ENCODE results near the gene EMX2.
"Not testable (repeated sequence)": the region's sequence is repeated elsewhere in the genome, so short reads cannot be mapped to it uniquely, and the experiment has no call there.

The EMX2 gene

GRCh38 chr10:117542706-117543224 lies at the start of gene EMX2:
Gene EMX2, plus strand, starts transcription at chr10:117542746. Its CDS starts 522 bp downstream, at chr10:117543268.
- DNase-seq (ENCODE audit: insufficient read length, low spot score) (no peak), FAIRE-seq (no peak)

DNA sequence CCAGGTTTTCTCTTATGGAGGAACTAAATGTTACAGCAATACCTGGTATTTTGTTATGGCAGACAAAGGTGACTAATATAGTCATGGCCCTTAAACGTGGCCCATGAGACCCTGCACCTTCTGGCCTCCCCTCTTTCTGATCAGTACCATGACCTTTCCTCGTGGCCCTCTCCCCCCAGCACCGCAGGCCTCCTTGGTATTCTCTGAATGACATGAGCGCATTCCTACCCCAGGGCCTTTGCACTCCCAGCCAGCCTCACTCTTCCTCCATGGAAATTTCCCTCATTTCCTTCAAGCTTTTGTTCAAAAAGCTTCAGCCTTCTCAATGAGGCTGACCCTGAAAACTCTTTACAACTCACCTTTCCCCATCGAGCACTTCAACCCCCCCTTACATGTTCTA lies 46.5 kb upstream of the EMX2 start:
- FAIRE-seq (no peak), DNase-seq (ENCODE audit: insufficient read length, low spot score) (no peak)

DNA sequence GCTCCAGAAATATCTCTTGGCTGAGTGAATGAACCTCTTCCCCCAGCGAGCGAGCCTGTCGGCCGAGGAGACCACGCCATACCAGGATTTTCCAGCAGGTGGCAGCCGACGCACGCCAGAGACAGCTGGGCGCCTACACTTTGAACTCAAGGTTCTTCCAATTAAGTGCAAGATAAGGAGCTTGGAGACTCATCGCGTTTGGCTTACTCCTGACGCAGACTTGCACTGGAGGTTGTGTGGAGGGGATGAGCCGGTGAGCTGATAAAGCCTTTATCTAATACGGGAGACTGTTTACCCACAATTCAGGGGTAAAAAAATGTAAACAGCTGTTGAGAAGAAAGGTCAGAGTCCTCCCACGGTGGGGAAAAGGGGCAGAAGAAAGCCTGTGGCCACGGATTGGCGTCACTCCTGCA lies 45.9 kb upstream of the EMX2 start:
- FAIRE-seq (no peak), DNase-seq (ENCODE audit: insufficient read length, low spot score) (peak; percentile 55)

DNA sequence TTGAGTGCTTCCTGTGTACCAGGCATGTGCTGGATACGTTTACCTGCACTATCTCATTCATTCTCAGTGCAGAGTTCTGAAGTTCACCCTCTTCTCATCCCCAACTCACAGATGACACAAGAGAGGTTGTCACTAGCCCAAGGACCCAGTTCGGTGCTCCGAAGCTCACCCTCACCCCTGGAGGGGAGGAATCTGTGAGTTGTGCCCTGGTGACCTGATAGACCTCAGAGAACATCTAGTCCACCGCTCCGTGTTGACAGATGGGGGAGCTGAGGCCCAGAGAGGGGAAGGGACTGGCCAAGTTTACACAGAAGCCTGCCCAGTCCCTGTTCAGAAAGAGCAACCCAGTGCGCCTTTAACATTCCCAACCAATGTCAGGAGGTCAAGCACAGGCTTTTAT lies 44.8 kb upstream of the EMX2 start:
- FAIRE-seq (no peak), DNase-seq (ENCODE audit: insufficient read length, low spot score) (no peak)

DNA sequence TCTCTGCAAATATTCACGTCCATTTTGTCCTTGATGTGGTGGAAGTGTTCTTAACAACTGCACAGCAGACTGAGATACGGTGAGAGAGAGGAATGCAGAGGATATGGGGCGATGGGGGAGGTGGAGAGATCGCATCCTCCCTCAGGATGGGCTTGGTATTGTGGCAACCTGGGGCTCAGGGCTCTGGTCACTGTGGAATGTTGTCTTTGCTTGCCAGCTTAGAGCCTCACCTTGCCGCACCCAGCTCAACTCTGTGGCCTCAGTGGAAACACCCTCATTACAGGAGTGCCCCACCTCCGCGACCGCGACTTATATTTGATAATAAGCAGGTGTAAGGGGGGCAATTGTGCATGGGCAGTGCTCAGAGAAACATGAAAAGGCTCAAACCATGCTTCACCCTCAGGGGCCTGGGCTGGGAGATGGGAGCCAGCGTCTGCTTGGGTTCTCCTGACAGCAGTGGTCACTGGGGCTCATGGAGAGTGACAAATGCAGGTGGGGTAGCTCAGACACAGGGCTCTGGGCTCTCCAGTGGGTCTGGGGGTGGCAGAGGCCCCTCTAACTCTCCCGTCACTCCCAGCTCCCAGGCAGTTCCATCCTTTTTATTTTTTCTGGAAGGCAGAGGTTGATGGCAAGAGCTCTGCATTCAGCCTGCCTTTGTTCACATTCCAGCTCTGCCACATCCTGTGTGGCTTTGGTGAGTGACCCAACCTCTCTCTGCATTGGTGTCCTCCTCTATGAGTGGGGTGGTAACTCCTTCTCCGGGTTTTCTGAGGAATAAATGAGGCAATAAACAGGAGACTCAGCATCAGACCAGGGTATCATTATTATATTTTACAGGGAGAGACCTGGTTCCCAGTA lies 43.1 kb upstream of the EMX2 start:
- FAIRE-seq (no peak), DNase-seq (ENCODE audit: insufficient read length, low spot score) (no peak)

- DNase-seq (ENCODE audit: insufficient read length, low spot score) (no peak), FAIRE-seq (no peak)
Observed at GRCh38 chr10:117500456-117500855, 42.1 kb upstream of the EMX2 start.

- DNase-seq (ENCODE audit: insufficient read length, low spot score): no peak
- no peak for FAIRE-seq
Observed at GRCh38 chr10:117501460-117502035, 41.0 kb upstream of the EMX2 start.

DNA sequence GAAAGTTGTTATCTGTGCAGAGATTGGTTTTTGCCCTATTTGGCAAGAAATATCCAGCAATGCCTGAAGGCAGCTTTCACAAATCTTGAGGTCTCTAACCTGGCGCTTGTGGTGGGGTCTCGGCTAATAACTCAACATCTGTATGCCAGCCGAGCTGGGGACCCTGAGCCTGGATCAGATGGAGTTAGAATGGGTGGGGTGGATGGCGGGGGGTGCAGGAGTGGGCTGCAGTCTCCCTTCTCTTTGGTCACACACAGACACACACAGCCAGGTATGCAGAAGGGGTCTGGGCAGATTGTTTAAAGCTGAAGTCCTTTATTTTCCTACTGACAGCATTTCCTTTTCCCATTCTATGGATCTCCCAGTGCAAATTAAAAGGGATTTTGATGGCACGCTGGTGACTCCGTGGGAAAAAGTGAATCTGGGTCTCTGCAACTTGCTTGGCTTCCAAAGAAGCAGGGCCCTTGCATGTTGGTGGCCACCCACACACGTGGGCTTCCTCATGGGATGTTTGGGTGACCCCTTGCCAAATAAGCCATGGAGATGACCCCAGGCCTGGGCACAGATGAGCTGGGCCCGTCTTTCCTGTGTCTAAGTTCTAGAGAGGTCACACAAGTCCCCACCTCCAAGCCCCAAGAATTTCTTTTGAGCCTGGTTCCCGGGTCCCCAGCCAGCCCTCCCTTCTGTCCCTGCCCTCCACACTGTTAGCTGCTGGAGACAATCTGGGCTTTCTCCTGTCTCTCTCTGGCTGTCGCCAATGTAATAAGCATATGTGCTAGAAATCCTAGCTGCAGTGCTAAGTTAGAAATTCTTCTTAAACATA lies 39.9 kb upstream of the EMX2 start:
- FAIRE-seq (no peak), DNase-seq (ENCODE audit: insufficient read length, low spot score) (no peak)

DNA sequence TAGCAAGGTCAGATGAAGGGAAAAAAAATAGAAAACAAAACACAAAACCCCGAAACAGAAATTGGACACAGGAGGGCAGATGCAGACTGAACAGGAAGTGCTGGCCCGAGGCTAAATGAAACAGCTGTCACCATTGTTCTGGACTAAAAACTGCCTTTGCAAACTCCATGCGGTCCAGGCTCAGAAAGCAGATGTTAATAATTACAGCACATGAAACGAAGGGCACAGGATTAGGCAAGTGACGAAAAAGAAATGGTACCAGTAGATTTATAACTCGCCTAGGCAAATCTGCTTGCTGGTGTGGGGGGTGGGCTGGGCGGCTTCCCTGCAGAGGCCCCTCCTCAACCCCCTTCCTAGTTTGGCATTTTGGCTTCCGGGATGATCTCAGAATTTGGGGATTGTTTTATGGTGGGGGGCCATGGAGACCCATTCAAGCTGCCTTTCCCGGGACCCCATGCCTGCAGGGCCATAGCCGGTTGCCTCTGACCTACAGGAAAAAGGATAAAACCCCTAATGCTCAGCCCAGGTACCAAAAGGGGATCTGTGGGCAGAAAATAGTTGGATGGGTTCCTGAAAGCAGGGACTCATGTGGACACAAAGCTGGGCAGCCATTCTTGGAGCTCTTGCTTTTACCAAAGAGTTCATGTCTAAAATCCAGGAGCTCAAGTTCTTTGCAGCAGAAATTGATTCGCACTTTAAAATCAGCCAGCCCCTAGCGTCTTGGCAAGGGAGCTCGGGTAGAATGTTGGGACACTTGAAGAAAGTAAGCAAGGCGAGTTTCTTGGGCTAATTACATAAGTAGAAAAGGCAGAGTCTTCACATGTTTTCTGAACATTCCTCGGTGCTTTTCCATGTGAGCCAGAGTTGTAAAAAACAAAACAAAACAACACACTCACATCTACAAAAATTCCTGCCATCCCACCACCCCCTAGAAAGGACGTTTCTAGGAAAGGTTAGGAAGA lies 39.0 kb upstream of the EMX2 start:
- FAIRE-seq (no peak), DNase-seq (ENCODE audit: insufficient read length, low spot score) (no peak)

- no peak for FAIRE-seq
- DNase-seq (ENCODE audit: insufficient read length, low spot score): no peak
Observed at GRCh38 chr10:117504562-117504961, 38.0 kb upstream of the EMX2 start.

- not testable (repeated sequence) for FAIRE-seq; DNase-seq (ENCODE audit: insufficient read length, low spot score)
Observed at GRCh38 chr10:117507081-117507480, 35.5 kb upstream of the EMX2 start.

DNA sequence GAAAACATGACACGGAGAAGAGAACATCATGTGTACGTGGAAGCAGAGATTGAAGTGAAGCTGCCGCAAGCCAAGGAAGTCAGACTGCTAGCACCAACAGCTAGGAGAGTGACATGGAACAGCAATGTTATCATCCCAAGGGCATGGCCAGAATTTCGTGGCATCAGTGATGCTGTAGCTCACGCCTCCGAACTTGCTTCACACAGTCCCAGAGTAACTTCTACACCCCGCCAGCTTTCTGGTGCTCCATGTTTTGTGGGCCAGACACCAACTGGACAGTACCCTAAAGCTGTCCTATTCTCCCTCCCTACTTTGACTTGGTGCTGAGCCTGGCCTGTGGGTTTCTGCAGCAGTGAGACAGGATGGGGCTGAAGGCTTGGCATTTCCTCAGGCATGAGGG lies 33.0 kb upstream of the EMX2 start:
- no peak for FAIRE-seq
- no peak for DNase-seq (ENCODE audit: insufficient read length, low spot score)

GRCh38 chr10:117511601-117512390 lies 30.8 kb upstream of the EMX2 start:
- FAIRE-seq: no peak
- no peak for DNase-seq (ENCODE audit: insufficient read length, low spot score)

GRCh38 chr10:117514971-117515370 lies 27.6 kb upstream of the EMX2 start:
- FAIRE-seq (no peak), DNase-seq (ENCODE audit: insufficient read length, low spot score) (no peak)

- DNase-seq (ENCODE audit: insufficient read length, low spot score) (no peak), FAIRE-seq (no peak)
Observed at GRCh38 chr10:117516681-117517080, 25.9 kb upstream of the EMX2 start.

GRCh38 chr10:117518246-117518645 lies 24.3 kb upstream of the EMX2 start:
- DNase-seq (ENCODE audit: insufficient read length, low spot score): no peak
- no peak for FAIRE-seq

GRCh38 chr10:117519286-117519685 lies 23.3 kb upstream of the EMX2 start:
- DNase-seq (ENCODE audit: insufficient read length, low spot score) (no peak), FAIRE-seq (no peak)

DNA sequence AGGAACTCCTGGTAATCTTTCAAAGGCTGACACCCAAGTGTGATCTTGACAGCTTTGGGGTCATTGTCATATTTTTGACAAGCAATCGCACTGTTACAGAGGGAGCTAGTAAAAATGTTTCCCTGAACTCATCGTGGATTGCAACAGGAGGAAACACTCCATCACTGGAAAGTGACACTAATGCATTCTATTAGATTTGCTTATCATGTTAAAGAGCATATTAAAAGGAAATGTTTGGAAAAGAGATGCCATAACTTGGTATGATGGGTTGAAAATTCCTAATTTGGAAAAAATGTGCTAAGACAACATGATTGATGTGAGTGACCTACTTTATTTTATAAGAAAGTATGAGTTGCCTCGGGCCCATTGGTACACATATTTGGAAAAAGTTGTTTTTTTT lies 22.7 kb upstream of the EMX2 start:
- DNase-seq (ENCODE audit: insufficient read length, low spot score) (no peak), FAIRE-seq (no peak)

GRCh38 chr10:117530791-117531190 lies 11.8 kb upstream of the EMX2 start:
- DNase-seq (ENCODE audit: insufficient read length, low spot score) (no peak), FAIRE-seq (no peak)

All from HTR-8/SVneo (cell line).